KG1 (cell line): ENCODE measurements around the gene DPP6.
"Not testable (repeated sequence)": the region's sequence is repeated elsewhere in the genome, so short reads cannot be mapped to it uniquely, and the experiment has no call there.

Source experiments
- DNase-seq: peaks from one replicate; lab custom pipeline; 2025; lab: John Stamatoyannopoulos, UW

Gene DPP6

GRCh38 chr7:154072395-154073181, 20.4 kb downstream of the DPP6 start:
- not testable (repeated sequence) for DNase-seq

GRCh38 chr7:154078523-154078922, 26.3 kb downstream of the DPP6 start:
- not testable (repeated sequence) for DNase-seq

GRCh38 chr7:154080249-154080648, 28.1 kb downstream of the DPP6 start:
- DNase-seq = not testable (repeated sequence)

- DNase-seq = not testable (repeated sequence)
Measured at GRCh38 chr7:154087037-154087725, 35.0 kb downstream of the DPP6 start.

- DNase-seq = not testable (repeated sequence)
Measured at GRCh38 chr7:154092093-154092492, 39.9 kb downstream of the DPP6 start.

- not testable (repeated sequence) for DNase-seq
Measured at GRCh38 chr7:154095201-154095600, 43.0 kb downstream of the DPP6 start.

GRCh38 chr7:154105063-154105462, 52.9 kb downstream of the DPP6 start:
- DNase-seq = not testable (repeated sequence)

GRCh38 chr7:154109615-154110014, 57.4 kb downstream of the DPP6 start:
- DNase-seq = not testable (repeated sequence)

GRCh38 chr7:154113732-154114351, 61.6 kb downstream of the DPP6 start:
- not testable (repeated sequence) for DNase-seq

GRCh38 chr7:154117411-154118390, 65.5 kb downstream of the DPP6 start:
- not testable (repeated sequence) for DNase-seq

- DNase-seq = not testable (repeated sequence)
Measured at GRCh38 chr7:154120825-154121224, 68.6 kb downstream of the DPP6 start.

GRCh38 chr7:154122720-154123119, 70.5 kb downstream of the DPP6 start:
- DNase-seq = not testable (repeated sequence)

- not testable (repeated sequence) for DNase-seq
Measured at GRCh38 chr7:154123397-154123796, 71.2 kb downstream of the DPP6 start.

GRCh38 chr7:154129142-154129541, 76.9 kb downstream of the DPP6 start:
- not testable (repeated sequence) for DNase-seq

GRCh38 chr7:154132617-154133016, 80.4 kb downstream of the DPP6 start:
- DNase-seq = not testable (repeated sequence)

GRCh38 chr7:154133703-154134277, 81.6 kb downstream of the DPP6 start:
- not testable (repeated sequence) for DNase-seq

- DNase-seq = not testable (repeated sequence)
Measured at GRCh38 chr7:154134698-154135097, 82.5 kb downstream of the DPP6 start.

GRCh38 chr7:154135646-154136045, 83.4 kb downstream of the DPP6 start:
- not testable (repeated sequence) for DNase-seq

GRCh38 chr7:154145922-154146706, 93.9 kb downstream of the DPP6 start:
- not testable (repeated sequence) for DNase-seq

GRCh38 chr7:154146707-154147038, 94.5 kb downstream of the DPP6 start:
- DNase-seq = not testable (repeated sequence)
